H7 (cell line): Measurements from ENCODE around the gene ANO6. TPM values are rescaled to one million over a fixed set of nuclear protein-coding genes. Genes with fewer than 3 reads are reported as not detected.

Source experiments
- DNase-seq: peaks from one replicate; pipeline ENCODE4 v3.0.0; 2012
- H3K27me3 ChIP-seq: 2 replicates; pipeline ENCODE4 v1.6.0; 2011; ENCODE audit warnings: mild to moderate bottlenecking, low read length; ENCODE audit not compliant: control insufficient read depth, insufficient read depth
- H3K36me3 ChIP-seq: replicated peaks from 2 replicates; pipeline ENCODE4 v1.5.1; 2011; ENCODE audit warnings: low read length; ENCODE audit not compliant: control insufficient read depth, insufficient read depth
- H3K4me3 ChIP-seq: 2 replicates; pipeline ENCODE4 v1.5.1; 2011; ENCODE audit warnings: low read depth, mild to moderate bottlenecking, control low read depth, low read length, moderate library complexity; ENCODE audit not compliant: insufficient read depth
- total RNA-seq: library from RNA; depleted of rRNA; stranded (reverse); fragments of >200 nt; shearing (Covaris generic); gene quantifications from 2 replicates; pipeline ENCODE4 v1.2.3, GENCODE V29; 2014; rRNA removed

ANO6 gene
- total RNA-seq, 1 experiment from 2014 or later, result 33.4 TPM

DNA sequence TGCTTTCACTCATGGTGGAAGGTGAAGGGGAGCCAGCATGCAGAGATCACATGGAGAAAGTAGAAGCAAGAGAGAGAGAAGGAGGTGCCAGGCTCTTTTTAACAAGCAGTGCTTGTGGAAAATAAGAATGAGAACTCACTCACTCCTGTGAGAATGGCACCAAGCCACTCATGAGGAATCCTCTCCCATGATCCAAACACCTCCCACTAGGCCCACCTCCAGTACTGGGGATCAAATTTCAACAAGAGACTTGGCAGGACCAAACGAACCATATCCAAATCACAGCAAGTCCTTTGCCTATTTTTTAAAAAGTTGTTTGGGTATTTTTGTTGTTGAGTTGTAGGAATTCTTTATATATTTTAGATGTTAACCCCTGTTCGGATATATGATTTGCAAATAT lies 267.7 kb downstream of the ANO6 start:
- DNase-seq, result no peak
- Histone ChIP-seq H3K4me3 (no peak overlapping the region), H3K36me3 (no peaks in the 10 kb centered on the region), H3K27me3 (no peaks in the 10 kb centered on the region)

Other genes starting within 250 kb of the ANO6 start
- gene DBX2, start 165.0 kb upstream of the ANO6 start, total RNA-seq, result not detected in 2 replicates